ENCODE measurements around the gene RHEB. TPM values are rescaled to one million over a fixed set of nuclear protein-coding genes. Genes with fewer than 3 reads are reported as not detected.

The RHEB gene
- total RNA-seq, 2 experiments from 2014 or later, result 57.6 to 93.2 TPM

- intact Hi-C loops (cut with micrococcal nuclease; ENCODE audit: unreplicated experiment), result no loop called here
- no TSS peak for BruUV-seq (replicated peaks)
- Histone ChIP-seq H3K9me3 (ENCODE audit: low read length) (no peaks in the 10 kb centered on the region), H4K20me1 (ENCODE audit: insufficient read depth, low read length) (peaks cover 75% of the 10 kb centered on the region), H3K27ac (ENCODE audit: low read depth, low read length, poor library complexity, severe bottlenecking) (no peak overlapping the region), H3K79me2 (ENCODE audit: insufficient read depth, low read depth, low read length) (peaks cover 100% of the 10 kb centered on the region), H3K36me3 (ENCODE audit: insufficient read depth, low read length) (peaks cover 22% of the 10 kb centered on the region), H2AFZ (ENCODE audit: low read length) (no peak overlapping the region), H3K9me2 (ENCODE audit: insufficient read depth, low read length) (no peaks in the 10 kb centered on the region), H3K4me1 (ENCODE audit: insufficient read depth, low read length, poor library complexity, severe bottlenecking) (peaks cover 8% of the 10 kb centered on the region), H3K4me3 (ENCODE audit: low read depth, low read length, poor library complexity, severe bottlenecking) (no peak overlapping the region), H3K4me2 (ENCODE audit: low read length) (no peak overlapping the region)
- DNase-seq (ENCODE audit: low spot score), result no peak
- no peak for TF ChIP-seq EZH2phosphoT487 (IDR thresholded peaks at IDR 0.05; ENCODE audit: borderline replicate concordance, low read depth, low read length)
- TF ChIP-seq, protein P1, sequence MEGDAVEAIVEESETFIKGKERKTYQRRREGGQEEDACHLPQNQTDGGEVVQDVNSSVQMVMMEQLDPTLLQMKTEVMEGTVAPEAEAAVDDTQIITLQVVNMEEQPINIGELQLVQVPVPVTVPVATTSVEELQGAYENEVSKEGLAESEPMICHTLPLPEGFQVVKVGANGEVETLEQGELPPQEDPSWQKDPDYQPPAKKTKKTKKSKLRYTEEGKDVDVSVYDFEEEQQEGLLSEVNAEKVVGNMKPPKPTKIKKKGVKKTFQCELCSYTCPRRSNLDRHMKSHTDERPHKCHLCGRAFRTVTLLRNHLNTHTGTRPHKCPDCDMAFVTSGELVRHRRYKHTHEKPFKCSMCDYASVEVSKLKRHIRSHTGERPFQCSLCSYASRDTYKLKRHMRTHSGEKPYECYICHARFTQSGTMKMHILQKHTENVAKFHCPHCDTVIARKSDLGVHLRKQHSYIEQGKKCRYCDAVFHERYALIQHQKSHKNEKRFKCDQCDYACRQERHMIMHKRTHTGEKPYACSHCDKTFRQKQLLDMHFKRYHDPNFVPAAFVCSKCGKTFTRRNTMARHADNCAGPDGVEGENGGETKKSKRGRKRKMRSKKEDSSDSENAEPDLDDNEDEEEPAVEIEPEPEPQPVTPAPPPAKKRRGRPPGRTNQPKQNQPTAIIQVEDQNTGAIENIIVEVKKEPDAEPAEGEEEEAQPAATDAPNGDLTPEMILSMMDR (conservative IDR thresholded peaks at IDR 0.05; ENCODE audit: low read length), result peak; percentile 51; the same call in 1 of the 2 replicates
- ChIA-PET POLR2A (interaction anchor here (0.6 to 1.1 kb wide), 2 partner anchors 13 to 135 kb away, joined by 3 read pairs; partner anchors contain the start of gene RHEB), CTCF (ENCODE audit: unreplicated experiment) (interaction anchor here (0.6 kb wide), 1 partner anchor 1886 kb away, joined by 3 read pairs; no protein-coding TSS in a partner anchor)
Observed at GRCh38 chr7:151506901-151507382, 12.8 kb downstream of the RHEB start.

- Histone ChIP-seq H3K4me3 (ENCODE audit: low read depth, low read length, poor library complexity, severe bottlenecking) (no peak overlapping the region), H2AFZ (ENCODE audit: low read length) (no peak overlapping the region), H3K9me3 (ENCODE audit: low read length) (no peaks in the 10 kb centered on the region), H3K36me3 (ENCODE audit: insufficient read depth, low read length) (peaks cover 24% of the 10 kb centered on the region), H3K4me2 (ENCODE audit: low read length) (no peak overlapping the region), H3K9me2 (ENCODE audit: insufficient read depth, low read length) (no peaks in the 10 kb centered on the region), H3K27ac (ENCODE audit: low read depth, low read length, poor library complexity, severe bottlenecking) (no peak overlapping the region), H3K79me2 (ENCODE audit: insufficient read depth, low read depth, low read length) (peaks cover 100% of the 10 kb centered on the region), H4K20me1 (ENCODE audit: insufficient read depth, low read length) (peaks cover 74% of the 10 kb centered on the region), H3K4me1 (ENCODE audit: insufficient read depth, low read length, poor library complexity, severe bottlenecking) (peaks cover 8% of the 10 kb centered on the region)
- intact Hi-C loops (cut with micrococcal nuclease; ENCODE audit: unreplicated experiment), result no loop called here
- no TSS peak for BruUV-seq (replicated peaks)
- no peak for TF ChIP-seq EZH2phosphoT487 (IDR thresholded peaks at IDR 0.05; ENCODE audit: borderline replicate concordance, low read depth, low read length)
- ChIA-PET CTCF (ENCODE audit: unreplicated experiment) (no interaction called here), POLR2A (interaction anchor here (0.6 to 0.8 kb wide), 3 partner anchors 9 to 1112 kb away, joined by 3 to 4 read pairs (median 4); no protein-coding TSS in a partner anchor)
- no peak for DNase-seq (ENCODE audit: low spot score)
Observed at GRCh38 chr7:151505836-151506468, 13.7 kb downstream of the RHEB start.

DNA sequence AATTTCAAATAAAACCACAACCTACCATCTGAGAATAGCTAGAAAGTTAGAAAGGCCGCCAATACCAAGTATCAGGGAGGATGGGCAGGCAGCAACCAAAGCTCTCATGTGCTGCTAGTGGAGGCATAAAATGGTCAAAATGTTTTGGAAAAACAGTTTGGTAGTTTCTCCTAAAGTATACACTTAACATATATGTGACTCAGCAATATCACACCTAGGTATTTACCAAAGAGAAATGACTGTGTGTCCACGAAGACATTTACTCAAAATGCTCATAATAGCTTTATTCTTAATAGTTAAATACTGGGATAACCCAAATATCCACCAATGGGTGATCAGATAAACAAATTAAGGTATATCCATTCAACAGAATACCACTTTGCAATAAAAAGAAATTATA lies 14.3 kb downstream of the RHEB start:
- no peak for TF ChIP-seq EZH2phosphoT487 (IDR thresholded peaks at IDR 0.05; ENCODE audit: borderline replicate concordance, low read depth, low read length)
- TF ChIP-seq, protein P1 (conservative IDR thresholded peaks at IDR 0.05; ENCODE audit: low read length), result no peak
- no TSS peak for BruUV-seq (replicated peaks)
- Histone ChIP-seq H3K4me3 (ENCODE audit: low read depth, low read length, poor library complexity, severe bottlenecking) (no peak overlapping the region), H3K27ac (ENCODE audit: low read depth, low read length, poor library complexity, severe bottlenecking) (no peak overlapping the region), H3K4me2 (ENCODE audit: low read length) (no peak overlapping the region), H4K20me1 (ENCODE audit: insufficient read depth, low read length) (peaks cover 71% of the 10 kb centered on the region), H3K79me2 (ENCODE audit: insufficient read depth, low read depth, low read length) (peaks cover 100% of the 10 kb centered on the region), H3K36me3 (ENCODE audit: insufficient read depth, low read length) (peaks cover 27% of the 10 kb centered on the region), H3K9me2 (ENCODE audit: insufficient read depth, low read length) (no peaks in the 10 kb centered on the region), H3K9me3 (ENCODE audit: low read length) (no peaks in the 10 kb centered on the region), H2AFZ (ENCODE audit: low read length) (no peak overlapping the region), H3K4me1 (ENCODE audit: insufficient read depth, low read length, poor library complexity, severe bottlenecking) (peaks cover 8% of the 10 kb centered on the region)
- intact Hi-C loops (cut with micrococcal nuclease; ENCODE audit: unreplicated experiment), result no loop called here
- ChIA-PET POLR2A (interaction anchor here (0.6 to 1.6 kb wide), 3 partner anchors 8 to 1111 kb away, joined by 3 to 5 read pairs (median 4); no protein-coding TSS in a partner anchor), CTCF (ENCODE audit: unreplicated experiment) (no interaction called here)
- DNase-seq (ENCODE audit: low spot score), result no peak

Measured in OCI-LY7 (cell line).